ENCODE results near the gene FAM184B. TPM values are rescaled to one million over a fixed set of nuclear protein-coding genes. Genes with fewer than 3 reads are reported as not detected.

Gene FAM184B
- total RNA-seq, 4 donors from 2014 or later: 0.11 to 0.53 (median 0.49) TPM; not detected in 1

DNA sequence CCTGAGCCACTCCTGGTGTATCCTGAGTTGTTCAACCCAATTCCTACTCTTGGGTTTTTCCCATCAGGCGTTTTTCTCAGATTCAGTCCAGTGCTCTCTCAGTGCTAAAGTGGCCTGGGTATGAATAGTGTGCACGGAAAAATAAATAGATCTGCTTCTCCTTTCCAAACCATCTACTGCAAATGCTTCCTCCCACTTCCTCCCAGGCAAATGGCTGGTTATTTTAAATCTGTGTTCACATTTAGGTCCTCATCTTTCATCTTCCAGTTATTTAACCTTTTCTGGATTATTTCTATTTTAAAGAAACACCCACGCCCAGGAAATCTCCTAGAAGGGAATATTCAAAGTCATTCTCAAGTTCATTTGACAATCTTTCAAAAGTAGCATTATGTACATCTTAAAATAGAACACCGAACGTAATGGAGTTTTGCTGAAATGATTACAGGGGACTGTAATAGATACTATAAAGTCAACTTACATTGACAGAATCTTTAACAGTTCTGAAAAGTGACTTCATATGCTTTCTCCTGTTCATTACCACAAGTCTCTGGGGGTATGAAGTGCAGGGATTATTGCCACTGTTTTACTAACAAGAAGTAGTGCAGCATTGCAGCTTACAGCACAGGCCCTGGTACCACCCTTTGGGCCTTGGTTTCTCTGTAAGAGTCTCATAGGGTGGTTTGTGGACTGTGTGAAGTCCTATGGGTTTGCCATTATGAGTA is 100.7 kb downstream of the FAM184B start:
- intact Hi-C loops (cut with DNase I; ENCODE audit: low total_unique reads): no loop called here
- Histone ChIP-seq H3K27ac (peak overlapping the region in 3 of 4 donors; percentile 46 to 61 (median 57)), H3K4me1 (peaks cover 15 to 16% of the 10 kb centered on the region in 2 donors), H3K27me3 (no peaks in the 10 kb centered on the region), H3K36me3 (no peaks in the 10 kb centered on the region), H3K9me3 (no peaks in the 10 kb centered on the region), H3K4me3 (no peak overlapping the region)
- DNase-seq: no peak
- peak in 1 of 2 donors; percentile 20 for ATAC-seq
- no peak for TF ChIP-seq POLR2A (IDR thresholded peaks at IDR 0.05)
- TF ChIP-seq, protein P1, sequence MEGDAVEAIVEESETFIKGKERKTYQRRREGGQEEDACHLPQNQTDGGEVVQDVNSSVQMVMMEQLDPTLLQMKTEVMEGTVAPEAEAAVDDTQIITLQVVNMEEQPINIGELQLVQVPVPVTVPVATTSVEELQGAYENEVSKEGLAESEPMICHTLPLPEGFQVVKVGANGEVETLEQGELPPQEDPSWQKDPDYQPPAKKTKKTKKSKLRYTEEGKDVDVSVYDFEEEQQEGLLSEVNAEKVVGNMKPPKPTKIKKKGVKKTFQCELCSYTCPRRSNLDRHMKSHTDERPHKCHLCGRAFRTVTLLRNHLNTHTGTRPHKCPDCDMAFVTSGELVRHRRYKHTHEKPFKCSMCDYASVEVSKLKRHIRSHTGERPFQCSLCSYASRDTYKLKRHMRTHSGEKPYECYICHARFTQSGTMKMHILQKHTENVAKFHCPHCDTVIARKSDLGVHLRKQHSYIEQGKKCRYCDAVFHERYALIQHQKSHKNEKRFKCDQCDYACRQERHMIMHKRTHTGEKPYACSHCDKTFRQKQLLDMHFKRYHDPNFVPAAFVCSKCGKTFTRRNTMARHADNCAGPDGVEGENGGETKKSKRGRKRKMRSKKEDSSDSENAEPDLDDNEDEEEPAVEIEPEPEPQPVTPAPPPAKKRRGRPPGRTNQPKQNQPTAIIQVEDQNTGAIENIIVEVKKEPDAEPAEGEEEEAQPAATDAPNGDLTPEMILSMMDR (IDR thresholded peaks at IDR 0.05 in 4 of 5, conservative IDR thresholded peaks at IDR 0.05 in 1 of 5): no peak
- in situ Hi-C loops (cut with MboI; ENCODE audit: low sequenced_read_pairs in 4 of 4): no loop called here

DNA sequence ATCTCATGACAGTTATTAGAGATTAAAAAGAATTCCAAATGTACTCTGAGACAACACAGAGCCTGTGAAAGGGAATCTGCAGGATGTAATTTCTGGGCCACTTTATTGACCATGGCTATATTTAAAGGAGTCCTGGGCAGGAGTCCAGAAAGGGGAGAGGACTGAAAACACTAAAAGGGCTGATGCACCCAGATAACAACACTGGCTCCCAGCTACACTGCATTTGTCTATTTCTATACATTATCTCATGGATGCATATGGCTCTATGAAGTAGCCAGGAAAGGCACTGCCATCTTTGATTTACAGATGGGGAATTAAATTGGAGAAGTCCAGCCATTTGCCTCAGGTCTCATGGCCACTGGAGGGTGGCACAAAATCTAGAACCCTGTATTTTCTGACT is 111.0 kb downstream of the FAM184B start:
- Histone ChIP-seq H3K36me3 (no peaks in the 10 kb centered on the region), H3K4me1 (peaks cover 0 to 6% of the 10 kb centered on the region in 2 donors), H3K27me3 (no peaks in the 10 kb centered on the region), H3K27ac (no peak overlapping the region), H3K9me3 (no peaks in the 10 kb centered on the region), H3K4me3 (no peak overlapping the region)
- DNase-seq: no peak
- intact Hi-C loops (cut with DNase I; ENCODE audit: low total_unique reads) (no loop called here), in situ Hi-C loops (cut with MboI; ENCODE audit: low sequenced_read_pairs in 4 of 4) (no loop called here)
- no peak for ATAC-seq
- TF ChIP-seq POLR2A (IDR thresholded peaks at IDR 0.05): no peak
- TF ChIP-seq, protein P1 (IDR thresholded peaks at IDR 0.05 in 4 of 5, conservative IDR thresholded peaks at IDR 0.05 in 1 of 5): no peak

DNA sequence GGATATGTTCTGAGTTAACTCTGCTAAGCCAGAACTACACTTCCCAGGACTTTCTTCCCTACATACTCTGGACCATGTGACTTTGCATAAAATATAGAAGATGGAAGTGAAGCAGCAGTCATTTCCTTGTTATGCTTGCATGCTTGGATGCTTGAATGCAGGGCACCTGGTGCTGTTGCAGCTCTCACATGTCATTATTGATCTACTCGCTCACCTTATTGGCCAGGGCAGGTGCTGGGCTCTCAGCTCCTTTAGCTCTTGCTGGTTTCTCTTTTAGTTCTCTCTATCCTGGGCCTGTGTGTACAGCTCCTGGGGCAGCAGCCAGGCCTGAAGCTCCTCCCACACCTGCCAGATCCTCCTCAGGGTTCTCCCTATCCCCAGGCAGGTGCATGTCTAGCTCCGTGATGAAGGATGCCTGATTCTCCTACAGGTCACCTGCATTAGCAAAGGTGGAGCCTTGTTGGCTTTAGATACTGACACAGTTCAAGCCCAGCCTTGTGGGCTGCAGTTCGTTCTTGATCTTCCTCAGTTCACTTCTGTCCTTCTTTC is 113.7 kb downstream of the FAM184B start:
- Histone ChIP-seq H3K27me3 (no peaks in the 10 kb centered on the region), H3K4me1 (peaks cover 0 to 6% of the 10 kb centered on the region in 2 donors), H3K27ac (no peak overlapping the region), H3K9me3 (no peaks in the 10 kb centered on the region), H3K36me3 (no peaks in the 10 kb centered on the region), H3K4me3 (no peak overlapping the region)
- intact Hi-C loops (cut with DNase I; ENCODE audit: low total_unique reads): no loop called here
- ATAC-seq (no peak), DNase-seq (no peak)
- in situ Hi-C loops (cut with MboI; ENCODE audit: low sequenced_read_pairs in 4 of 4): loop anchor here in 1 of 4 donors (10.0 kb wide), 1 partner anchor 73 kb away; no protein-coding TSS in a partner anchor
- no peak for TF ChIP-seq POLR2A (IDR thresholded peaks at IDR 0.05)
- TF ChIP-seq, protein P1 (IDR thresholded peaks at IDR 0.05 in 4 of 5, conservative IDR thresholded peaks at IDR 0.05 in 1 of 5): no peak

DNA sequence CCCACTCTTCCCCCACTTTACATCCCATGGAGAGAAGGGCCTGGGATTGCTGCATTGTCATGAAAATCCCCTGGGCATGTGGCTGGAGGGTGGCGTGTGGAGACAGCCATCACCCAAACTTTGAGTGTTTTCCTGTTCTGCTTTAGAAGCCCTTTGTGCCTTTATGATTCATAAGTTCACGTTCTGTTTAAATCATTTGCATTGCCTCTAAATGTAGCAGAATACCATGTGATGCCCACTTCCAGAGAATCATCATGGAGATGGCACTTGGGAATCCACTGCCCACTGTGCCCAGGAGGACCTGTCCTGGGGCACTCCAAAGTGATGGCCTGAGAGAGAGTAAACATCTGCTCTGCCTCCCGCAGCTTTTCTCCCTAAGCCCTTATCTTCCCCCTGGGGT is 114.2 kb downstream of the FAM184B start:
- DNase-seq (no peak), ATAC-seq (no peak)
- Histone ChIP-seq H3K4me1 (peaks cover 0 to 6% of the 10 kb centered on the region in 2 donors), H3K27ac (no peak overlapping the region), H3K4me3 (no peak overlapping the region), H3K9me3 (no peaks in the 10 kb centered on the region), H3K36me3 (no peaks in the 10 kb centered on the region), H3K27me3 (no peaks in the 10 kb centered on the region)
- TF ChIP-seq, protein P1 (IDR thresholded peaks at IDR 0.05 in 4 of 5, conservative IDR thresholded peaks at IDR 0.05 in 1 of 5): no peak
- TF ChIP-seq POLR2A (IDR thresholded peaks at IDR 0.05): no peak
- in situ Hi-C loops (cut with MboI; ENCODE audit: low sequenced_read_pairs in 4 of 4) (loop anchor here in 1 of 4 donors (10.0 kb wide), 1 partner anchor 72 kb away; no protein-coding TSS in a partner anchor), intact Hi-C loops (cut with DNase I; ENCODE audit: low total_unique reads) (no loop called here)

Measured in gastrocnemius medialis (tissue), 4 donors.